HG02571 (cell line): ENCODE results near the gene CCDC142.
"Not testable (repeated sequence)": the region's sequence is repeated elsewhere in the genome, so short reads cannot be mapped to it uniquely, and the experiment has no call there.

Experiments used
- ATAC-seq: cut with Tn5 transposase; IDR thresholded peaks from one replicate; pipeline ENCODE4 v1.9.1; 2021; ENCODE audit warnings: mild to moderate bottlenecking, moderate library complexity; ENCODE audit not compliant: unreplicated experiment

Gene CCDC142

GRCh38 chr2:74472086-74472944 lies 10.5 kb downstream of the CCDC142 start, which contains the start of gene MRPL53:
MRPL53 (minus strand) TSS chr2:74472680; CDS start chr2:74472660, 20 bp downstream.
- peak; percentile 85 for ATAC-seq

- no peak for ATAC-seq
These were observed 11.3 kb downstream of the CCDC142 start for GRCh38 chr2:74471332-74472065.

- not testable (repeated sequence) for ATAC-seq
These were observed 12.1 kb downstream of the CCDC142 start for GRCh38 chr2:74470742-74471141.

GRCh38 chr2:74464406-74464805 lies 18.4 kb downstream of the CCDC142 start:
- no peak for ATAC-seq

GRCh38 chr2:74462786-74463105 lies 20.1 kb downstream of the CCDC142 start:
- no peak for ATAC-seq

- no peak for ATAC-seq
These were observed 20.6 kb downstream of the CCDC142 start for GRCh38 chr2:74462054-74462785.

- ATAC-seq: no peak
These were observed 21.4 kb downstream of the CCDC142 start for GRCh38 chr2:74461187-74462053.

- not testable (repeated sequence) for ATAC-seq
These were observed 22.6 kb downstream of the CCDC142 start for GRCh38 chr2:74460187-74460586.

- not testable (repeated sequence) for ATAC-seq
These were observed 23.2 kb downstream of the CCDC142 start for GRCh38 chr2:74459503-74460118.

- ATAC-seq: no peak
These were observed 23.8 kb downstream of the CCDC142 start for GRCh38 chr2:74458938-74459363.

- peak; percentile 77 for ATAC-seq
These were observed 24.5 kb downstream of the CCDC142 start, which contains the start of gene WBP1 for GRCh38 chr2:74458132-74458937. WBP1 (plus strand) TSS chr2:74458438; CDS start chr2:74458603, 165 bp downstream.

GRCh38 chr2:74457549-74458131 lies 25.2 kb downstream of the CCDC142 start:
- peak; percentile 30 for ATAC-seq

GRCh38 chr2:74457129-74457548 lies 25.7 kb downstream of the CCDC142 start:
- ATAC-seq: no peak

- peak; percentile 32 for ATAC-seq
These were observed 27.9 kb downstream of the CCDC142 start, which contains the start of gene INO80B for GRCh38 chr2:74454654-74455511. INO80B (plus strand) TSS chr2:74455087; CDS start chr2:74455117, 30 bp downstream.

- no peak for ATAC-seq
These were observed 32.1 kb downstream of the CCDC142 start for GRCh38 chr2:74450570-74451190.

- no peak for ATAC-seq
These were observed 34.0 kb downstream of the CCDC142 start for GRCh38 chr2:74448771-74449170.
